ENCODE measurements around the gene ACTR5.
"Not testable (repeated sequence)": the region's sequence is repeated elsewhere in the genome, so short reads cannot be mapped to it uniquely, and the experiment has no call there.

Gene ACTR5

GRCh38 chr20:38766071-38766470, 17.8 kb downstream of the ACTR5 start:
- DNase-seq (ENCODE audit: low spot score) = no peak

GRCh38 chr20:38769376-38770295, 21.4 kb downstream of the ACTR5 start:
- no peak for DNase-seq (ENCODE audit: low spot score)

GRCh38 chr20:38770546-38770945, 22.3 kb downstream of the ACTR5 start:
- no peak for DNase-seq (ENCODE audit: low spot score)

- no peak for DNase-seq (ENCODE audit: low spot score)
Measured at GRCh38 chr20:38770970-38771369, 22.7 kb downstream of the ACTR5 start.

- DNase-seq (ENCODE audit: low spot score) = no peak
Measured at GRCh38 chr20:38771621-38772020, 23.4 kb downstream of the ACTR5 start.

GRCh38 chr20:38774167-38774566, 25.9 kb downstream of the ACTR5 start:
- DNase-seq (ENCODE audit: low spot score) = no peak

- DNase-seq (ENCODE audit: low spot score) = no peak
Measured at GRCh38 chr20:38776363-38776762, 28.1 kb downstream of the ACTR5 start.

GRCh38 chr20:38779247-38780097, 31.2 kb downstream of the ACTR5 start:
- no peak for DNase-seq (ENCODE audit: low spot score)

- DNase-seq (ENCODE audit: low spot score) = no peak
Measured at GRCh38 chr20:38782275-38782674, 34.0 kb downstream of the ACTR5 start.

- DNase-seq (ENCODE audit: low spot score) = no peak
Measured at GRCh38 chr20:38787870-38788269, 39.6 kb downstream of the ACTR5 start.

GRCh38 chr20:38789503-38790199, 41.4 kb downstream of the ACTR5 start:
- DNase-seq (ENCODE audit: low spot score) = no peak

GRCh38 chr20:38790200-38791053, 42.2 kb downstream of the ACTR5 start:
- peak; percentile 42 for DNase-seq (ENCODE audit: low spot score)

- DNase-seq (ENCODE audit: low spot score) = no peak
Measured at GRCh38 chr20:38791291-38791690, 43.0 kb downstream of the ACTR5 start.

- no peak for DNase-seq (ENCODE audit: low spot score)
Measured at GRCh38 chr20:38791940-38792339, 43.7 kb downstream of the ACTR5 start.

- not testable (repeated sequence) for DNase-seq (ENCODE audit: low spot score)
Measured at GRCh38 chr20:38794057-38794456, 45.8 kb downstream of the ACTR5 start.

GRCh38 chr20:38798266-38798665, 50.0 kb downstream of the ACTR5 start:
- no peak for DNase-seq (ENCODE audit: low spot score)

GRCh38 chr20:38799203-38799602, 50.9 kb downstream of the ACTR5 start:
- no peak for DNase-seq (ENCODE audit: low spot score)

GRCh38 chr20:38800882-38801281, 52.6 kb downstream of the ACTR5 start:
- DNase-seq (ENCODE audit: low spot score) = no peak

GRCh38 chr20:38804221-38804620, 56.0 kb downstream of the ACTR5 start:
- DNase-seq (ENCODE audit: low spot score) = peak; percentile 51

- DNase-seq (ENCODE audit: low spot score) = peak; percentile 86
Measured at GRCh38 chr20:38804682-38805501, 56.6 kb downstream of the ACTR5 start.
